Thyroid gland (tissue), 4 donors: ENCODE results near the gene CFAP44.

Experiments used
- CTCF ChIP-seq, 6 experiments: fragments of 200-600 bp in 3 of 6; fragments of 450-650 bp in 3 of 6; sonication (generic) in 3 of 6; IDR thresholded peaks; one replicate each; pipeline ENCODE4 v1.5.1; 2016 to 2019; ENCODE audit warnings: antibody characterized with exemption in 6 of 6, mild to moderate bottlenecking in 2 of 6, inconsistent platforms in 1 of 6, moderate library complexity in 1 of 6
- POLR2A ChIP-seq, 2 donors: fragments of 450-650 bp; IDR thresholded peaks; one replicate each; pipeline ENCODE4 v1.6.1; 2017; ENCODE audit warnings: antibody characterized with exemption in 2 of 2, mild to moderate bottlenecking in 2 of 2, moderate library complexity in 1 of 2

- TF ChIP-seq CTCF (IDR thresholded peaks at IDR 0.05) (no peak), POLR2A (IDR thresholded peaks at IDR 0.05) (no peak)
Measured at GRCh38 chr3:113454057-113454456, 12.8 kb upstream of the CFAP44 start.
